Stimulated activated CD4-positive, alpha-beta T cell treated with anti-CD3 and anti-CD28 coated beads, Interleukin-12 subunit alpha, Interleukin-12 subunit beta, amount 100 ng/mL, for 48 hours (primary cell): ENCODE measurements around the gene CCDC86.

Experiments
- DNase-seq, 3 donors: peaks; one replicate each; pipeline ENCODE4 v3.0.0-alpha.2; 2020; ENCODE audit warnings: low read depth in 2 of 3, low spot score in 1 of 3

The CCDC86 gene

GRCh38 chr11:60867871-60868681, 26.2 kb downstream of the CCDC86 start:
- no peak for DNase-seq

- DNase-seq, result no peak
Measured at GRCh38 chr11:60868682-60869450, 27.0 kb downstream of the CCDC86 start.

DNA sequence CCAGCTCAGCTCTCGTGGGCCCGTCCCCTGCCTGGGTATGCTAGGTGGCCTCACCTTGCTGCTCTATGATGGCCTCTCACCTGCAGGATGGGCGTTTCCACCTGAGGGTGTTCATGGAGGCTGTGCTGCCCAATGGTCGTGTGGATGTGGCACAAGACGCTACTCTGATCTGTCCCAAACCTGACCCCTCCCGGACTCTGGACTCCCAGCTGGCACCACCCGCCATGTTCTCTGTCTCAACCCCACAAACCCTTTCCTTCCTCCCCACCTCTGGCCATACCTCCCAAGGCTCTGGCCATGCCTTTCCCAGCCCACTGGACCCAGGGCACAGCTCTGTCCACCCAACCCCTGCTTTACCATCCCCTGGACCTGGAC, 27.5 kb downstream of the CCDC86 start:
- no peak for DNase-seq

DNA sequence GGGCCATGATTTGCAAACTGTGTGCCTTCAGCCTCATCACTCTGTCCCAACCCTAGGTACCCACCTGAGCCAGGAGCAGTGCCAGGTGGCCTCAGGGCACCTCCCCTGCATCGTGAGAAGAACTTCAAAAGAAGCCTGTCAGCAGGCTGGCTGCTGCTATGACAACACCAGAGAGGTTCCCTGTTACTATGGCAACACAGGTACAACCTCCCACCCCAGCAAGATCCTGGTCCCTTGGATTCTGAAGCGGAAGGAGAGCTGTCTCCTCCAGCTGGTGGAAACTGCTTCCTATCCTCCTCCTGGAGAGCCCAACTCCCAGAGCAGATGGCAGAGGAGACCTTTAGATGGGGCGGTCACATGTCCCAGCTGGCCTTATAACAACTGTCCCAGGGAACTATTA, 28.4 kb downstream of the CCDC86 start:
- no peak for DNase-seq

DNA sequence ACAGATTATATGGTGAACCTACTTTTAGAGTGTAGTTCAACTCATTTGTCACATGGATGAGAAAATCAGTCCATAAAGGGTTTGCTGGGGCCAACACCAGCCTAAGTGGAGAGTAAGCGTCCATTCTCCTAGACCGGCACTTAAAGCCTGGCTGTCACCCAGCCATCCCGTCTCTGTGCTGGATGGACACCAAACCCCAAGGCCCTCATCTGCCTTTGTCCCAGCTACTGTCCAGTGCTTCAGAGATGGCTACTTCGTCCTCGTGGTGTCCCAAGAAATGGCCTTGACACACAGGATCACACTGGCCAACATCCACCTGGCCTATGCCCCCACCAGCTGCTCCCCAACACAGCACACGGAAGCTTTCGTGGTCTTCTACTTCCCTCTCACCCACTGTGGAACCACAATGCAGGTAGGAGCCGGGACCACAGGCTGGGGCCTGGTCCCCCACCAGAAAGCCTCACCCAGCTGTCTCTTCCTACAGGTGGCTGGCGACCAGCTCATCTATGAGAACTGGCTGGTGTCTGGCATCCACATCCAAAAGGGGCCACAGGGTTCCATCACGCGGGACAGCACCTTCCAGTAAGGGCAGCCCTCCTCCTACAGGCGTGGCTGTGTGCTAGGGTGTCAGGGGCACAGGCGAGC, 28.9 kb downstream of the CCDC86 start:
- DNase-seq, result no peak

GRCh38 chr11:60871378-60872061, 29.6 kb downstream of the CCDC86 start:
- DNase-seq, result no peak

- DNase-seq, result no peak
Measured at GRCh38 chr11:60872124-60872960, 30.4 kb downstream of the CCDC86 start.

DNA sequence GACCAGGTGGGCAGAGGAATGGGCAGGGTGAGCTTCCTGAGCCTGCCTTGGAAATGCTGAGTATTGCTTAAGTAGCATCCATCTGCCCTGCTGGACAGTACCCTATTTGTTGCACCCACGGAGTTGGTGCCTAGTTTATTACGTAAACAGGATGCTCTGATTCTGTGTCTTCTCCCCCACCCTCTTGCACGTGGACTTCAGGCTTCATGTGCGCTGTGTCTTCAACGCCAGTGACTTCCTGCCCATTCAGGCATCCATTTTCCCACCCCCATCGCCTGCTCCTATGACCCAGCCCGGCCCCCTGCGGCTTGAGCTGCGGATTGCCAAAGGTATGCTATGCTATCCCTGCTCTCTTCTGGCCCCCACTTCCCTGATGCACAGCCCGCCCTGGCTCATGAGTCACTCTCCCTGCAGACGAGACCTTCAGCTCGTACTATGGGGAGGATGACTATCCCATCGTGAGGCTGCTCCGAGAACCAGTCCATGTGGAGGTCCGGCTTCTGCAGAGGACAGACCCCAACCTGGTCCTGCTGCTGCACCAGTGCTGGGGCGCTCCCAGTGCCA, 31.1 kb downstream of the CCDC86 start:
- DNase-seq, result no peak

GRCh38 chr11:60873533-60873932, 31.6 kb downstream of the CCDC86 start:
- DNase-seq, result no peak

- no peak for DNase-seq
Measured at GRCh38 chr11:60874421-60875365, 32.8 kb downstream of the CCDC86 start.

- no peak for DNase-seq
Measured at GRCh38 chr11:60875366-60876167, 33.7 kb downstream of the CCDC86 start.

DNA sequence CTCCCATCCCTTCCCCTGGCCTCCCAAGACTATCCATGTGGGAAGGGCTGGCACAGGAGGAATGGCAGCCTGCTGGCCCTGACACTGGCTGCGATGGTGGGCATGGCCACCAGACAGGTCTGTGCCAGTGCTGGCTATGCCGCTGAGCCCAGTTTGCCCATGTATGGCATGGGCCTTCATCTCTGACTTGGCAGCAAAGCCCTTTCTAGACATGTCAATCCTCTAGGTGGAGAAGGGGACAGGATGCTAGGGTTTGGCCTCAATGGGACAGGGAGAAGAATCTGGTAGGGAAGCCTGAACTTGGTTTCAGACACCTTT, 34.2 kb downstream of the CCDC86 start:
- no peak for DNase-seq

- DNase-seq, result no peak
Measured at GRCh38 chr11:60878245-60879101, 36.6 kb downstream of the CCDC86 start.

DNA sequence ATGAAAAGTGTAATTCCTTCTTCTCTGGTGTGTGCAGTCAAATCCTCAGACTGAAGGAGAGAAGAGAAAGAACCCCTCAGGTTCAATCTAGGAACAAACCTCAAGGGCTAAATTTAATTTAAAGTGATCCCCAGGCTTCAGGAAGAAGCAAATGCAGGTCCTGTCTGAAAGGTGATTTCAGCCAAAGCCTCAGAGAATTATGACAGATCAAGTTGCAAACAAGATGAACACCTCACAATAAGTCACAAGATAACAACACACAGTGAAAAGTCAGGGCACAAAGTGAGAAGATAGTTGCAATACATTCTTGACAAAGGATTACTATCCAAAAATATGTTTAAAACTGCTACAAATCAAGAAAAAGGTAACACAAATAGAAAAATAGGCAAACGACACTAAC, 37.2 kb downstream of the CCDC86 start:
- DNase-seq, result no peak

DNA sequence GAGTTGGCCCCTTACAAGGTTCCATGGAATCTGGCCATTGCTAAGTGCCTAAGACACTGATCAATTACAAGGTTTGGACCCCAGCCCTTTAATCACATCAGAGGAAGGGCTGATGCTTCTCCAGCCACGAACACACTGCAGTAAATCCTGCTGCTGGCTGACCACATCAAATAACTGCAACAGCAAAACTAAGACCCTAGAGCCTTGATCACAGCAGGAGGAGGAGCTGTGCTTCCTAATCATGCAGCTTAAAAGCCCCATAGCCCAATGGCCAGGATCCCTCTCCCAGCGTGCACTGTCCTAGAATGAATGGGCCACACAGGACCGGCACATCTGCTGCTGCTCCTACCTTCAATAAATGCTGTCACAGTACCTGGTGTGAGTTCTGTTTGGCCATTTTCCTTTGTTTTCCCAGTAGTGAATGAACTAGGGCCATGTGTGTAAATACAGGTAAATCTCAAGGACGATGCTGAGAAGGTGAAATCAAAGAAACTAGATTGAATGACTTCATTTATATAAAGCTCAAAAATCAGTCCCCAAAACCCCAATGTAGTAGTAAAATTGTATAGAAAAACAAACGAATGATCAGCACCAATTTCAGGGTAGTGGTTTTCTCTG, 38.2 kb downstream of the CCDC86 start:
- DNase-seq, result no peak

- DNase-seq, result no peak
Measured at GRCh38 chr11:60880643-60881282, 38.9 kb downstream of the CCDC86 start.

DNA sequence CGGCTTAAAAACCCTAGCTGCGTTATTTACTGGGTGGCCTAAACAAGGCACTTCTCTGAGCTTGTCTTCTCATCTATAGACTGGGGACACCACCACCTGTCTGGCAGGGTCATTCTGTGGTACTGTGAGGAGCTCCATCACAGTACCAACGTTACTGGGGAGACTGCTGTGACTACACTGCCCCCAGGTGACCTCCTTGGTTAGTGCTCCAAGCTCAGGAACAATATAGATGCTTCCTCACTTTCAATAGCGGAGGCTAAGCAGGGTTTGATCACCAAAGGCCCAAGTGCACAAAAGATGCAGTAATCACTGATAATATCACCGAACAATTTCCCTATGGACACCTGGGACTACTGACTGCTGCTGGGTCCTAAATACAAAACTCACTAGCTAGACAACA, 45.6 kb downstream of the CCDC86 start:
- DNase-seq, result no peak
